SK-N-MC (cell line): Measurements from ENCODE around the gene ANO2.

Experiments
- DNase-seq: peaks from one replicate; pipeline ENCODE4 v3.0.0-alpha.2; 2011; ENCODE audit warnings: low read depth, low spot score
- H3K27ac ChIP-seq: fragments of 200-600 bp; sonication (generic); 2 replicates; pipeline ENCODE4 v1.5.1; 2016; ENCODE audit warnings: mixed run types
- H3K36me3 ChIP-seq: fragments of 200-600 bp; sonication (generic); 2 replicates; pipeline ENCODE4 v1.6.1; 2017; ENCODE audit warnings: antibody characterized with exemption, low read length, mixed read lengths; ENCODE audit not compliant: insufficient read depth
- H3K4me3 ChIP-seq: fragments of 200-600 bp; sonication (generic); 2 replicates; pipeline ENCODE4 v1.5.1; 2016
- H3K9ac ChIP-seq: fragments of 200-600 bp; sonication (generic); 2 replicates; pipeline ENCODE4 v1.8.0; 2017; ENCODE audit warnings: mixed run types, mixed read lengths; ENCODE audit not compliant: insufficient read length
- H3K9me3 ChIP-seq: fragments of 200-600 bp; sonication (generic); 2 replicates; pipeline ENCODE4 v1.6.1; 2017; ENCODE audit warnings: low read depth, mild to moderate bottlenecking, antibody characterized with exemption, low read length, moderate library complexity, mixed read lengths
- EZH2 ChIP-seq: fragments of 200-600 bp; sonication (generic); IDR thresholded peaks from one replicate; pipeline ENCODE4 v1.6.1; 2017; ENCODE audit warnings: antibody characterized with exemption
- FOXP2 ChIP-seq: optimal IDR thresholded peaks from 2 replicates; pipeline ENCODE3; 2011; ENCODE audit warnings: mild to moderate bottlenecking, moderate library complexity; ENCODE audit not compliant: insufficient read depth; ENCODE audit errors: extremely low read length, control extremely low read depth
- POLR2AphosphoS5 ChIP-seq: IDR thresholded peaks from 2 replicates; pipeline ENCODE4 v1.6.1; 2012; ENCODE audit warnings: mild to moderate bottlenecking, low read depth, low read length, borderline replicate concordance

ANO2 gene

GRCh38 chr12:5621329-5621728, 323.7 kb downstream of the ANO2 start:
- H3K9ac ChIP-seq = no peak overlapping the region
- no peak for TF ChIP-seq FOXP2
- TF ChIP-seq EZH2 = no peak
- no peak for TF ChIP-seq POLR2AphosphoS5
- no peaks in the 10 kb centered on the region for H3K9me3 ChIP-seq
- no peak for DNase-seq
- no peaks in the 10 kb centered on the region for H3K36me3 ChIP-seq
- no peak overlapping the region for H3K4me3 ChIP-seq
- no peak overlapping the region for H3K27ac ChIP-seq

- no peaks in the 10 kb centered on the region for H3K36me3 ChIP-seq
- no peak overlapping the region for H3K27ac ChIP-seq
- no peak for TF ChIP-seq EZH2
- no peak for TF ChIP-seq FOXP2
- TF ChIP-seq POLR2AphosphoS5 = no peak
- no peak overlapping the region for H3K4me3 ChIP-seq
- H3K9me3 ChIP-seq = no peaks in the 10 kb centered on the region
- no peak overlapping the region for H3K9ac ChIP-seq
- DNase-seq = no peak
These were observed 324.2 kb downstream of the ANO2 start for GRCh38 chr12:5620896-5621295.

- Histone ChIP-seq H3K36me3 (no peaks in the 10 kb centered on the region), H3K9me3 (no peaks in the 10 kb centered on the region), H3K27ac (no peak overlapping the region), H3K9ac (no peak overlapping the region), H3K4me3 (no peak overlapping the region)
- TF ChIP-seq POLR2AphosphoS5 (no peak), EZH2 (no peak), FOXP2 (no peak)
- no peak for DNase-seq
These were observed 325.4 kb downstream of the ANO2 start for GRCh38 chr12:5619628-5620027.

GRCh38 chr12:5616854-5617253, 328.2 kb downstream of the ANO2 start:
- Histone ChIP-seq H3K9me3 (no peaks in the 10 kb centered on the region), H3K9ac (no peak overlapping the region), H3K36me3 (no peaks in the 10 kb centered on the region), H3K4me3 (no peak overlapping the region), H3K27ac (no peak overlapping the region)
- TF ChIP-seq EZH2 (no peak), POLR2AphosphoS5 (no peak), FOXP2 (no peak)
- no peak for DNase-seq

GRCh38 chr12:5615760-5616159, 329.3 kb downstream of the ANO2 start:
- Histone ChIP-seq H3K36me3 (no peaks in the 10 kb centered on the region), H3K27ac (no peak overlapping the region)
- TF ChIP-seq EZH2 (no peak), POLR2AphosphoS5 (no peak), FOXP2 (no peak)

GRCh38 chr12:5614256-5614655, 330.8 kb downstream of the ANO2 start:
- Histone ChIP-seq H3K4me3 (no peak overlapping the region), H3K9me3 (no peaks in the 10 kb centered on the region), H3K36me3 (no peaks in the 10 kb centered on the region), H3K27ac (no peak overlapping the region), H3K9ac (no peak overlapping the region)
- DNase-seq = no peak
- TF ChIP-seq EZH2 (no peak), FOXP2 (no peak), POLR2AphosphoS5 (no peak)

More at GRCh38 chr12:5615760-5616159, 329.3 kb downstream of the ANO2 start:
- Histone ChIP-seq H3K9me3 (no peaks in the 10 kb centered on the region), H3K4me3 (no peak overlapping the region), H3K9ac (no peak overlapping the region)
- DNase-seq = no peak

GRCh38 chr12:5612556-5613410, 332.3 kb downstream of the ANO2 start:
- no peak overlapping the region for H3K4me3 ChIP-seq
- no peak for TF ChIP-seq EZH2
- TF ChIP-seq FOXP2 = no peak
- no peak for TF ChIP-seq POLR2AphosphoS5
- H3K9me3 ChIP-seq = no peaks in the 10 kb centered on the region
- no peak for DNase-seq
- H3K36me3 ChIP-seq = no peaks in the 10 kb centered on the region
- H3K27ac ChIP-seq = no peak overlapping the region
- no peak overlapping the region for H3K9ac ChIP-seq

GRCh38 chr12:5611162-5611561, 333.9 kb downstream of the ANO2 start:
- TF ChIP-seq POLR2AphosphoS5 (no peak), FOXP2 (no peak), EZH2 (no peak)
- Histone ChIP-seq H3K36me3 (no peaks in the 10 kb centered on the region), H3K4me3 (no peak overlapping the region), H3K9me3 (no peaks in the 10 kb centered on the region), H3K27ac (no peak overlapping the region), H3K9ac (no peak overlapping the region)
- DNase-seq = no peak

- Histone ChIP-seq H3K4me3 (no peak overlapping the region), H3K9me3 (no peaks in the 10 kb centered on the region), H3K36me3 (no peaks in the 10 kb centered on the region), H3K9ac (no peak overlapping the region), H3K27ac (no peak overlapping the region)
- no peak for TF ChIP-seq POLR2AphosphoS5
- no peak for TF ChIP-seq EZH2
- TF ChIP-seq FOXP2 = no peak
- DNase-seq = no peak
These were observed 345.7 kb downstream of the ANO2 start for GRCh38 chr12:5599378-5599777.
